ENCODE data around the gene CCDC136. TPM values are rescaled to one million over a fixed set of nuclear protein-coding genes. Genes with fewer than 3 reads are reported as not detected.

CCDC136 gene
- total RNA-seq, 1 donor from 2014 or later, result 0.76 TPM

DNA sequence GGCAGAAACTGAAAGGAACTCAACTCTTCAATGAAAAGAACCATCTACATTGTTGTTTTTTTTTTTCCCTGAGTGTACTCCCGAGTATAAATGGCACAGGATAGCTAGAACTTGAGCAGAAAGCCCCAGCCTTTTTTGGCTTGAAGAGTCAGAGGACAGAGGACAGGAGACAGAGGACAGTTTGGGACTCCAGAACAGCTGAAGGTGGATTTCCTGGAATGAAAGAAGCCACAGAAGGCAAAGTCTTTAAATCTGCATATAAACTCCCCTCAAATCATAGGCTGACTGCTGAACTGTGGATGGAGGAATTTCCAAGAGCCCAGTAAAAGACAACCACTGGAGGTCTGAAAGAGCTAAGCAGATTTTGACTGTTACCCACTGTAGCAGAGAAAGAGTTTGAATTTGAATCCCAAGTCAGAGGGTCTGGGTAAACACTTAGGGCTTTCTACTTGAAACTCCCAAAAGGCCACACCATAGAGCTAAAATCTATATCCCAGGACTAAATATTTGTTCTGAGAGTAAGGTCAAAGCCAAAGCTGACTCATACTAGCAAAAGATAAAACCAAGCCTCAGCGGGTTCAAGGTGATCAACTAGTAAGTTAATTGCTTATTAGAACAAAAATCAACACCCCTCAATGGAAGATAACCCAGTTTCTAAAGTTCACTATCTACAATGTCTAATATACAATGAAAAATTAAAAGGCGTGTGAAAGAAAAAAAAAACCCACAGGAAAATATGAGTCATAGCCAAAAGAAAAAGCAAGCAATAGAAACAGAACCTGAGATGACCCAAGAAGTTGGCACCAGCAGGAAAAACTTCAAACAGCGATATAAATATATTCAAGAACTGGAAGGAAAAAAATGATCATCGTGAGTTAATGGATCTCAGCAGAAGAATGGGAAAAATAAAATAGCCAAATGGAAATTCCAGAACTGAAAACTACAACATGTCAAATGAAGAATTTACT is 14.3 kb upstream of the CCDC136 start:
- no peak for ATAC-seq

DNA sequence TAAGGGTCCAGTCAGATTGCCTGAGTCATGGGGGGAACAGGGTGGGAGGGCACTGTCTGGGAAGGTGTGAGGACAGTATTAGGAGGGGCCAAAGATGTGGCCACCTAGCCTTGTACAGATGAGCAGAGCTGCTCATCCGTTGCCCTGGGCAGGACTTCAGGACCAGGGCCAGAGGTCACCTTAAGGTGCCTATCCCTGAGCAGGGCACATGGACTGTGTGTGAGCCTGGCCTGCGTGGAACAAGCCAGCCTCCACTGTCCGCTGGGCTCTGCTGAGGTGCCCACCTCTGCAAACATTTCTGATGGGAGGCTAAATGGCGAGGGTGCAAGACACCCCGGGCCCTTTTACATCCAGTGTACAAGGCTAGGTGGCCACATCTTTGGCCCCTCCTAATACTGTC is 12.8 kb upstream of the CCDC136 start:
- ATAC-seq, result no peak

DNA sequence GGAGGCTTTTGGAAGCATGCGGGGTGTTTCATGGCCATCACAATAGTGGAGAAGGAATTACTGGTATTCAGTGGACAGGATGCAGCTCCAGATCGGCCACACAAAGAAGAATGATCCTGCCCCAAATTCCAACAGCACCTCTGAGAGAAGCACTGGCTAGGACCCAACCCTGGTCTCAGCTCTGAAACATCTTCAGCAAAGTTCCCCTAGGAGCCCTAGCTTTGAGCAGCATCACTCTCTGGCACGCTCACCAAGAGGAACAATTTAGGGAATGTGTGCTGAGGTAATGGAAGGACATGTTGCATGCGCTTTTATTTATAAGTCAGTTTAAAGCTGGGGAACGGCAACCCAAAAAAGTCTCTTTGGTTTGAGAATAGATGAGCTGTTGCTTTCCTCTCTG is 10.6 kb upstream of the CCDC136 start:
- no peak for ATAC-seq

DNA sequence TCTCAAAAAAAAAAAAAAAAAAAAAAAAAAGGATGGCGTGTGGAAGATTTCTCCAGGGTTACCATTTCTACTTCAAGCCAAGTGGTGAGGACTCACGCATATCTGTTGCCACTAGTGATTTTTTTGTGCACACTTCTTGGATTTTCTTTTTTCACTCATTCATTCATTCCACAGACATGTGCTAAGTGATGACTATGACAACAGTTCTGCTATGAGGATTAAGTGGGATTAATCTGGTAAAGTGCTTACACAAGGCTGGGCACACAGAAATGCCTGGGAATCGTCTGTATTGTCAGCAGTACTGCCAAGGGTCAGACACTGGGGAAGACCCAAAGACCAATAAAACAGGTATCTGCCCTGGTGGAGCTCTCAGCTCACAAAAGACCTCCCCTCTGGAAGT is 9.9 kb upstream of the CCDC136 start:
- ATAC-seq, result no peak

DNA sequence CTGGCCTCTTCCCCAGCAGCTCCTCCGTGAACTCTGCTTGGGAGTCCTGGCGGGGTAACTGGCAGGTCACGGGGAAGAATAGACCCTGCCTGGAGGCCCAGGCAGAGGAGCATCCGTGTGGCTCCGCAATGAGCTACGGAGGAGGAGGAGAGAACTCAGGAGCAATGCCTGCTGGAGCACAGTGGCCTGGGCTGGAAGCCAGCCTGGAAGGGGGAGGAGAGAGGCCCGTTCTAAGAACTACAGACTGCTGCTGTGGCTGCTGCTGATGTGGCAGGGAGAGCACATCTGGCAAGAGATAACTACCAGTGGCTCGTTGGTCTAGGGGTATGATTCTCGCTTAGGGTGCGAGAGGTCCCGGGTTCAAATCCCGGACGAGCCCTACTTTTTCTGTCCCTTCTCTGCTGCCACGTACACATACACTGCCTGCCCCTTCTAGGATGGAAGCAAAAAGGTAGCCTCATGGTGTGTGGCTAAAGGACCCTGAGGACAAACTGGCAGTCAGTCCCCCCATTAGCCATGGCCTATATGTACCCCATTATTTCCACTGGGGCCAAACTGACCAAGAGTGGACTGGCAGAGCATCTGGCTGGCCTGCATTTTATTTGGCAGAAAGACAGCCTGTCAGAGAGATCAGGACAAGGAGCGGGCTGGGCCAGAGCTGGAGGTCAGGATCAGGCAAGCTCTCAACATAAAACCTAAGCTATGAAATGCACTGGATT is 8.5 kb upstream of the CCDC136 start:
- peak; percentile 57 for ATAC-seq

DNA sequence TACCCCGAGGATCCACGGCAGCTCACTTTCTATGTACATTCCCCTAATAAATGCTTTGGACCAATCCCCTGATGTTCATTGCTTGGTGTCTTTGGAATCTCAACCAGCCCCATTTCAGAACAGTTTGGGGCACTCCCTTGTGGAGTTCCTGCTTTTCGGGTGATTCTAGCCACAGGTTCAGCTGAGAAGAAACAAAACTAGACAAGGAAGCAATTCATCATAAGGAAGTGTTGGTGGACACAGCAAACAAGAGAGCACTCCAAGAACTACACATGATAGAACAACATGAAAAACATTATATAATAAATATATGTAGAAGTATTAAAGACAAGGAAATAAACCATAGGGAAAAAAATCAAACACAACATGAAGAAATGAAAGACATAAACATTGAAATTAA is 6.0 kb upstream of the CCDC136 start:
- ATAC-seq, result peak; percentile 30

DNA sequence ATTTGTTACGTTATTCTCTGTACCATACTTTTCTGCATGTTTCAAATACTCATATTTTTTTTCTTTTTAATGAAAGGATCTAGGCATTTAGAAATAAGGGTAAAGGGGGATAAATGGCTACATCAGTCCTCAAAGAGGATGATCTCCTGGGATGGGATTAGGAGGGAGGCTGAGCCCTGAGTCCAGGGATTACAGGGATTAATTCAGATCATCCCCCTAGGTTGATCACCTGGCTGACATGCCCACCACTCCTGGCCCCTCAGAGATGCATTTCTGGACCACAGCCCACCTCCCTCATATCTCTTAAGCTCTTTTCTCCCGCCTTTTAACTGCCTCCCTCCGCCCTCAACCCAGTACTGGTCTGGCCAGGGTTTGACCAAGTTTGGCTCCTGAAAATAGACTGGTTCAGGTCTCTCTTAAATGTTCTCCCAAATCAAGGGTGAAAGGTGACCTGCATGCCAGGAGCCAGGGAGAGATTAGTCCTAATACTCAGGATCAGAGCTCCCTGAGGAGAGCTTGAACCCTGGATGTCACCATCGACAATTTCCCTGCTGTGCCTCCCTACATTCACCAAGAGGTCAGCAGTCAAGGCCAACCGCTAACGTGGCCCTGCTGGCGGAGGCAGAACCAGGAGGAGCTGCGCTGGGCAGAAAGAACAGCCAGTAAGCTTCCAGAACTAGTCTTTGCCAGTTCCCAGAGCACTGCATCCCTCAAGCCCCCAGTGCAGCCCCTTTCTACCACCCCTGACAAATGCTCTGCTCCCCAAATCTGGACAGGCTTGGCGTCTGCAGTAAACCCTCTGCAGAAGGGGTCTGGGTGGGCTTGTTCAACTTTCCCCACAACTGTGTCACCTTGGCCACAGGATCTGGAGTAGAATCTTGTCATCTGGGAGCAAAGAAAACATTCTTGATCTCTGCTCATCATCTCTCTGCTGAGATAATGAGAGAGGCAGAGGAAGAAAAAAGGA is 3.0 kb upstream of the CCDC136 start:
- ATAC-seq, result no peak

DNA sequence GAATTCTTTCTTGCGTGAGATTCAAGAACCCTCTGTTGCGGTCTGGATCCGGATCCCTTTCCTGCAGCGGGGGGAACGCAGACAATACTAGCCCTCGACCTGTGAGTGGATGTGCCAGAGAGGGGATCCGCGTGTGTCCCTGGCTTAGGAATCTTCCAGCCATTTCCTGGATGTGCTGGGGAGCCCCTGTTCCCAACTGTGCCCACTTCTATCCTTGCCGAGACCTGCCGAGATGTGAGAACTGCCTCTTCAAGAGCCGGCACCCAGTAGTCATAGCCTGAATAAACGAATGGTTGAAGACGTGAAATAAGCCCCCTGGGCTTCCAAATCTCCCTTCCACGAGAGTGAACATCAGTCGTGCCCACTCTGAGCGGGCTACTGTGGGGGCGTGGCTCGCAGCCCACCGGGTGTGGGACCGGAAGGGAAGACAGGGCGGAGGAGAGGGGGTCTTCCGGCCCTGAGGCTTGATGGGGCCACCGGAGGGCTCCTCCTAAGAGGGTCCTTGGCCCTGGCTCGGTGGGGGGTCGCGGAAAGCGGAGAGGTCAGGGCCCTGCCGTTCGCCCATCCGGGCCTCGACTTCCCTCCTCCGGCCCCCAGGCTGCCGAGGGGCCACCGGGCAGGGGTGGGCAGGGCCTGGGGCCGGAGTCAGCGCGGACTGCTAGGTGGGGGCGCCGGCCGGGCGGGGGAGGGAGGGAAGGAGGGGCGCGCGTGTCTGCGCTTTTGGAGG is 1.3 kb upstream of the CCDC136 start:
- ATAC-seq, result peak; percentile 19

DNA sequence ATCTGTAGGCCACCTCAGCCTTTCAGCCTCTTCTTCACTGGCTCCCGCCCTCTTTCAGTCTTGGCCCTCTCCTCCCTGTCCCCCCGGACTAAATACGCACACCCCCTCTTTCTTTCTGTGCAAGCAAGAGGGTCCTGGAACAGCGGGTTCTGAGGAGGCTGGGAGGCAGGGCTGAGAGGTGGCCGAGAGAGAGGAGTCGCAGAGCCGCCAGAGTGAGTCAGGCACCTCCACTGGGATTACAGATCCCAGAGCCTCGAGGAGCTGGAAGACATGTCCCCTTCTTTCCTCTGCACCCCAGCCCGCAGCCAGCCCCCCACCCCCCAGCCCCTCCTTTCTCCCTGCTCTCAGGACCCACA is 182 bp downstream of the CCDC136 start:
- ATAC-seq, result no peak

DNA sequence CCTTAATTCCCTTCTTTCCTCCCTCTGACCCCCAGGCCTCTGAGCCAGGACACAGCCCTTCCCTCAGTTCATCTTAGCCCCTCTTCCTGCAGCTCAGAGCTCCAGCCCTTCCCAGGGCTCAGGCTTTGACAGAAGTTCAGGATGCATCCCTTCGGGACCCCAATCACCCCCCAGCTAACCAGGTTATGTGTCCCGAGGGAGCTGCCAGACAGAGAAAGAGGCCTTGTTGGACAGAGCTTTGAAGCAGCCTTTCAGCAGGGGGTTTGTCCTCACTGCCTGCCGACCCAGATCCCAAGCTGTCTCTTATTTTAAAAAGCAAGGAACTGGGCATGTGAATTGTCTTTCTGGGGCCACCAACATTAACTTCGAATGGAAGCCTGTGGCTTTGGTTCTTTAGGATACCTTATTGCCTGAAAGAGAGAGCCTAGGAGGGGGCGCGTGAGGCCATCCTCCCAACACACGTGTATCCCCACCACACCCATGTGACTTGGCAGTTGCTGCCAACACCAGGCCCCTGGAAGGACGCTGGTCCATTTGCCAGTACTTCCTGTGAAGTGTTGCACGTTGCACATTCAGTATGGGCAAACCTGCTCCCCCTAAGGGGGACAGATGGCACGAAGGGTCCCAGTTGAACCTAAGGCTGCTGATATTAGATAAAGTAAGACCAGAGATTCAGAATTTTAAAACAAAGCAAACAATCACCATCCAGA is 858 bp downstream of the CCDC136 start:
- no peak for ATAC-seq

DNA sequence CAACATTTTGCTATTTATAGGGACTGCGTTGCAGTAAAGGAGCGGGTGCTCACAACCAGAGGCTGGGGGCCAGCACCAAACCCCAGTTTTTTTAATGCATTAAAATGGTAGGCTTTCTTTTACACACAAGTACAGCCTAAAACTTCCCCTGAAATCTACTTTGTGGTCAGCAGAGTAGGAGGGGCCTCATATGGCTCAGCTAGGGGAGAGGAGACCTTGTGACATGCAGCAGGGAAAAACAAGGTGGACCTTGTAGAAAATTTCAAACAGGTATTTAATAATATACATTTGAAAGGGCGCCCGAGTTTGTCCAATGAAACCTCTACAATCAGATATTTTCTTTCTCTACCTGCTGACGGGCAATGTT is 1.4 kb downstream of the CCDC136 start:
- no peak for ATAC-seq

DNA sequence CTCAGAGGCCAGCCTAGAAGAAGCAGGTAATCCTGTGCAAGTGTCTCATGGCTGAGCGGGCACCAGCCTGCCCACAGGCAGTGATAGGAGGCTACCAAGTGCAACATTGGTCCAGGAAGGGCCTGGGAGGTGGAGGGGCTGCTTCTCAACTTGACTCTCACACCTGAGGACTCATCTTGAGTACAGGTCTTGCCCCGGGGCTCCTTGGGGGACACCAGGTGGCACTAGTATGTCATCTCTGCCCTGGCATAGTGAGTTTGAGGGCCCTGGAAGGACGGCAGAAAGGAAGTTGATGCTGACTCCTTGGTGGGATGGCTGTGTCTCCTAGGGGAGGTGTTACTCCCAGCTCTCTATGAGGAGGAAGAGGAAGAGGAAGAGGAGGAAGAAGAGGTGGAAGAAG is 2.3 kb downstream of the CCDC136 start:
- ATAC-seq, result no peak

DNA sequence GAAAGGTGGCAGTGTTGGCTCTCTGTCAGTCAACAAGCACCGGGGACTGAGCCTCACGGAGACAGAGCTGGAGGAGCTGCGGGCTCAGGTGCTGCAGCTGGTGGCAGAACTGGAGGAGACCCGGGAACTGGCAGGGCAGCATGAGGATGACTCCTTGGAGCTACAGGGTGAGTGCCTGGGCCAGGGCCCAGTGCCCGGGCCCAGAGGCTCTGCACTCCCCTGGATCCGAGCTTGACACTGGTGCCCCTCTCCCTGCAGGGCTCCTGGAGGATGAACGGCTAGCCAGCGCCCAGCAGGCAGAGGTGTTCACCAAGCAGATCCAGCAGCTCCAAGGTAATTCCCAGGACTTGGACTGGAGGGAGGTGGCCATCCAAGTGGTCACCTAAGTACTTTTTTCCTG is 2.7 kb downstream of the CCDC136 start:
- no peak for ATAC-seq

DNA sequence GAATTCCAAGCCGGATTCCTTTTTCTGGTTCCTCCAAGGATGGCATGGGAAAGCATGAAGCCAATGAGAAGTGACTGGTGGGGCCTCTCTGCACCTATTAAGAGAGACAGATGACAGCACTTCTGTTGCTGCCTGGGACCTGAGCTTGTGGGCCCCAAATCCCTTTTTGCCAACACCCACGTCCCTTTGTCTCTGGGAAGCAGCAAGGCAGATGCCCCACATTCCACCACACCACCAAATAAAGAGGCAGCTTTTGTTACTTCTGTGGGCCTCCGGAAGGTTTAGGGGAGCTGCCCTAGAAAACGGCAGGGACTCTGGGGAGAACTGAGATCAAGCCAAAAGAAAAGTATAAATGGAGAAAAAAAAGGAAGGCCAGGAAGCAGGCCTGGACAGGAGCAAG is 3.4 kb downstream of the CCDC136 start:
- ATAC-seq, result no peak

DNA sequence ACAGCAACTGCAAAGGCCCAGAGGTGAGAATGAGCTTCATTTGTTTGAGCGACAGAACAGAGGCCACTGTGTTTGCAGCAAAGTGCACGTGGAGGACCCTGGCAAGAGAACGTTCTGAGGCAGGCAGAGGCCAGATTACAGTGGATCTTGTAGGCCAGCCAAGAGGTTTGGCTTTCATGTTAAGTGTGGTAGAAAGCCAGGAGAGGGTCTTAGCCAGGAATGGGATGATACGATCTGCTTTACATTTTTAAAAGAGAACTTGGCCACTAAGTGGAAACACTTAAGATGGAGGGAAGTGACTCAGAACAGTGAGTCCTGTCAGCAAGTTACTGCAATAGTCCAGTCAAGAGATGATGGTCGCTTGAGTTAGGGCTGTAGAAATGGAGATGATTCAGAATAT is 4.6 kb downstream of the CCDC136 start:
- ATAC-seq, result no peak

DNA sequence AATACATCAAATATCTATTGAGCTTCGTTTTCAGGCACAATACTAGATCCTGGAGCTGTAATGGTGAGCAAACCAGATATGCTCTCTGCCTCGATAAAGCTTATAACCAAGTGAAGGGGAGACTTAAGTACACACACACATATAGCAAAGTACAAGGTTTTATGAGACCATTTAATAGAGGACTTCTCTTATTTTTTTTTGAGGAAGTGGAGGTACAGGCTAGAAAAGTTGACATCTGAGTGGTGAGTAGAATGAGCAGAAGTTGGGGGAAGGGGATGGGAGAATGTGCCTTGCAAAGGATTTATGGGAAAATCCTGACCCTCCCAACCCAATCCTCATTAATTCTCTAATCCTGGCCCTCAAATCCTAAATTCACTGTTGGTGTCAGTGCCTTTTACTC is 7.7 kb downstream of the CCDC136 start:
- ATAC-seq, result no peak

DNA sequence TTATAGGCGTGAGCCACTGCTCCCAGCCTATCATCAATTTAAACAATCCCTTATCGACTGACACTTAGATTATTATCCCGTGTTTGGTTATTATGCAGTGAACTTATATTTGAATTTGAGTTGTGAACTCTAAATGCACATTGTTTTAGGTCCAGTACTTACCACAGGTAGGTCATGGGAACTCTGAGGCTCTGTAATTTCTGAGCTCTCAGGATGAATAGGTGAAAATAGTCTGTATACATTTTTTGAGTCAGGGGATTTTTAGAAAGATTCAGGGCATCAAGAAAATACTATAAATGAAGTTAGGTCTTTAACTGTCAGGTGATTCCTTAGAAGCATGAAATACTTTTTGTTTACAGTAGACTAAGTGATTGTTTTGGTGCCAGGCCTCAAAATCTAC is 8.8 kb downstream of the CCDC136 start:
- ATAC-seq, result no peak

DNA sequence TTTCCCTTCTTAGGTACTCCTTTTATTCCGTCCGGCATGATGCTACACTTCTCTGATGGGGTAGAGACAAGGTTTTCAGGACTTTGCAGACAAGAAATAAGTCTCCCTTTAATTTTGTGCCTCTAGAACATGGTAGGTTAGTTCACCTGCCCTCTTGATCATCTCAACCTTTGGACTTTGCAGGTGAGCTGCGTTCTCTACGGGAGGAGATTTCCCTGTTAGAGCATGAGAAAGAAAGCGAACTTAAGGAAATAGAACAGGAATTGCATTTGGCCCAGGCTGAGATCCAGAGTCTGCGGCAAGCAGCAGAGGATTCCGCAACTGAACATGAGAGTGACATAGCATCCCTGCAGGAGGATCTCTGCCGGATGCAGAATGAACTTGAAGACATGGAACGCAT is 9.2 kb downstream of the CCDC136 start:
- ATAC-seq, result no peak

DNA sequence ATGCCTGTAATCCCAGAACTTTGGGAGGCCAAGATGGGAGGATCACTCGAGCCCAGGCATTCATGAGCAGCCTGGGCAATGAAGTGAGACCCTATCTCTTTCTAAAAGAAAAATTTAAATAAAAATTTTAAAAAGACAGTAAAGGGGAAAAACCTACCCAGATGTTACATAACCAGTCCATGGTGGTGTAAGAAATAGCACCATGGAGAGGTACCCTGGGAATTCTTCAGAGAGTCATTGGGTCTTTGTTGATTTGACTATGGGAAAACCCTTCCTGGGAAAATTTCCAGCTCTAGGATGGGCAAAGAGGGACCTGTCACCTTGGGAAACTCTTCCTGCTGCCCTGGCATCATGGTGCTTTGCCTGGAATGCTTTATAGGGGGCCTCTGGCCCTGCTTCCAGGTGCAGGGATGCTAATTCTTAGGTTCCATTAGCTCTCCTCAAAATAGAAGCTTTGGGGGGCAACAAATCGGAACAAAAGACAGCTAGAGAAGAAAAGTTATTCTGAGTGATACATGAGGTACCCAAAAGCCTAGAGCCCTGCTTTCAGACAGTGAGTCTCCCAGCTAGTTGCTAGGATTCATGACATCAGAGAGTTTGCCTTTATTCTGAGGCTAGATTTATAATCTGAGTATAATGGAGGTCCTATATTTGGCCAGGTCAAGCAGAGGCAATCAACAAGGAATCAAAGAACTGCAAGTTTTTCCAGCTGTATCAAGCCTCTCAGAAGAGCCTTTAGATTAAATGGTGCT is 10.1 kb downstream of the CCDC136 start:
- ATAC-seq, result no peak

DNA sequence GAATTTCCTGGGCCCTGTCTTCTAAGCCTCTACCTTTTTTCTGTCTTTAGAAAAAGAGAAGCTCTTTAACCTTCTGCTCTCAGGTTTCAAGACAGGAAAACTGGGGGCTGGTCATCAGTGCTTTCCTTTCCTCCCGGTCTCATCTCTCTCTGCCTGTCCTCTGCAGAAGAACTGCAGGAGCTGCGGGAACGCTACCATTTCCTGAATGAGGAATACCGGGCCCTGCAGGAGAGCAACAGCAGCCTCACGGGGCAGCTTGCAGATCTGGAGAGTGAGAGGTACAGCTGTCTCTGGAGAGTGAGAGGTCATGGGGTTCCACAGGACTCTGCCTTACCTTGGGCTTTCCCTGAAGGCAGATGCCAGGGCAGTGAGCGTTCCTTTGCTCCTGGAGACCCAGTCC is 12.7 kb downstream of the CCDC136 start:
- ATAC-seq, result no peak

DNA sequence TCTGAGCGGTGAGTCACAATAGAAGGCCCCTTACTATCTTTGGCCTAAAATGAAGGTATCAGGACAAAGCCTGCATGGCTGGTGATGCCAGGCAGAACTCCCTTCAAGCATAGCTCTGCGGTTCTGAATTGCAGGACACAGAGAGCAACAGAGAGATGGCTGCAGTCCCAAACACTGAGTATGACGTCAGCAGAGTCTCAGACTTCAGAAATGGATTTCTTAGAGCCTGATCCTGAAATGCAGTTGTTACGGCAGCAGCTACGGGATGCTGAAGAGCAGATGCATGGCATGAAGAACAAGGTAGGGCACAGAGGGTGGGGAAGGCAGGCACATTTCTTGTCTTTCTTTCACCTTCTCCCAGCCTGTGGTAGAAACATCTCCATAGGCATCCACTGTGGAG is 13.5 kb downstream of the CCDC136 start:
- no peak for ATAC-seq
